A673 (cell line): Measurements from ENCODE around the gene CDKN2A. TPM values are rescaled to one million over a fixed set of nuclear protein-coding genes. Genes with fewer than 3 reads are reported as not detected.

Source experiments
- BruUV-seq: library from RNA; stranded (reverse); fragments of 400-500 nt; replicated peaks from 2 replicates; lab custom pipeline; 2021; lab: Mats Ljungman, UMichigan
- CTCF ChIA-PET: fragments of 300-600 bp; sonication (Branson Sonifier 250); formaldehyde crosslinking; loops from one replicate; lab custom pipeline; 2022; ENCODE audit warnings: antibody characterized with exemption; lab: Charles Lee
- POLR2A ChIA-PET: fragments of 300-600 bp; sonication (Branson Sonifier 250); formaldehyde crosslinking; loops from one replicate; lab custom pipeline; 2022; ENCODE audit warnings: antibody characterized with exemption; ENCODE audit not compliant: low non-redundant PET; lab: Charles Lee
- DNase-seq: peaks from one replicate; pipeline ENCODE4 v3.0.0-alpha.2; 2015; ENCODE audit warnings: low spot score
- H3K27ac ChIP-seq: fragments of 200-600 bp; sonication (generic); 2 replicates; pipeline ENCODE4 v1.5.1; 2016; ENCODE audit warnings: mixed run types, low read depth, mild to moderate bottlenecking, mixed read lengths, antibody characterized with exemption, low read length; ENCODE audit not compliant: poor library complexity, severe bottlenecking
- H3K27me3 ChIP-seq: fragments of 200-600 bp; sonication (generic); replicated peaks from 2 replicates; pipeline ENCODE4 v1.6.1; 2017; ENCODE audit warnings: mixed run types, low read depth, mild to moderate bottlenecking, mixed read lengths, antibody characterized with exemption, low read length; ENCODE audit not compliant: insufficient read depth, poor library complexity
- H3K36me3 ChIP-seq: fragments of 200-600 bp; sonication (generic); 2 replicates; pipeline ENCODE4 v1.6.1; 2016; ENCODE audit warnings: mixed run types, mild to moderate bottlenecking, mixed read lengths, antibody characterized with exemption, low read length; ENCODE audit not compliant: insufficient read depth, poor library complexity, severe bottlenecking
- H3K4me1 ChIP-seq: fragments of 200-600 bp; sonication (generic); 2 replicates; pipeline ENCODE4 v1.6.1; 2017; ENCODE audit warnings: mixed run types, mild to moderate bottlenecking, mixed read lengths, antibody characterized with exemption, low read length; ENCODE audit not compliant: insufficient read depth, poor library complexity, severe bottlenecking
- H3K4me3 ChIP-seq: fragments of 200-600 bp; sonication (generic); 2 replicates; pipeline ENCODE4 v1.5.1; 2016; ENCODE audit warnings: low read depth, mixed run types, mild to moderate bottlenecking, mixed read lengths, low read length; ENCODE audit not compliant: poor library complexity, severe bottlenecking
- H3K9me3 ChIP-seq: fragments of 200-600 bp; sonication (generic); 2 replicates; pipeline ENCODE4 v1.6.1; 2016; ENCODE audit warnings: mixed run types, low read depth, mild to moderate bottlenecking, mixed read lengths, antibody characterized with exemption, low read length; ENCODE audit not compliant: poor library complexity, severe bottlenecking
- CTCF ChIP-seq: fragments of 300-800, 200-600 bp; sonication (generic); conservative IDR thresholded peaks from 2 replicates; pipeline ENCODE4 v1.5.1; 2017; ENCODE audit warnings: low read depth, mild to moderate bottlenecking, antibody characterized with exemption, low read length, moderate library complexity, mixed read lengths
- EZH2 ChIP-seq: fragments of 200-600 bp; sonication (generic); IDR thresholded peaks from 2 replicates; pipeline ENCODE4 v1.6.1; 2017; ENCODE audit warnings: borderline replicate concordance, low read depth, mild to moderate bottlenecking, mixed read lengths, antibody characterized with exemption, low read length; ENCODE audit not compliant: poor library complexity, severe bottlenecking
- intact Hi-C: fragments of 100-400 bp; cut with micrococcal nuclease; formaldehyde crosslinking; loops from one replicate; pipeline ENCODE4 v1.10.0; 2022; ENCODE audit not compliant: unreplicated experiment
- total RNA-seq: library from RNA; stranded (reverse); gene quantifications from 2 replicates; pipeline ENCODE4 v1.2.3, GENCODE V29; 2021

CDKN2A gene
- total RNA-seq, 1 experiment from 2014 or later = not detected

- H3K9me3 ChIP-seq = no peaks in the 10 kb centered on the region
- no peaks in the 10 kb centered on the region for H3K27me3 ChIP-seq
- intact Hi-C loops = no loop called here
- CTCF ChIA-PET = no interaction called here
- no peak overlapping the region for H3K27ac ChIP-seq
- no peak for DNase-seq
- no peaks in the 10 kb centered on the region for H3K4me1 ChIP-seq
- no peak overlapping the region for H3K4me3 ChIP-seq
- no peaks in the 10 kb centered on the region for H3K36me3 ChIP-seq
- BruUV-seq = no TSS peak
- POLR2A ChIA-PET = no interaction called here
- TF ChIP-seq EZH2 (no peak), CTCF (no peak)
Measured at GRCh38 chr9:22022396-22022795, 28.2 kb upstream of the CDKN2A start.

- intact Hi-C loops = no loop called here
- Histone ChIP-seq H3K9me3 (no peaks in the 10 kb centered on the region), H3K27ac (no peak overlapping the region), H3K36me3 (no peaks in the 10 kb centered on the region), H3K27me3 (no peaks in the 10 kb centered on the region), H3K4me1 (no peaks in the 10 kb centered on the region), H3K4me3 (no peak overlapping the region)
- CTCF ChIA-PET = no interaction called here
- BruUV-seq = no TSS peak
- TF ChIP-seq CTCF (no peak), EZH2 (no peak)
- no peak for DNase-seq
- POLR2A ChIA-PET = no interaction called here
Measured at GRCh38 chr9:22010866-22011625, 16.9 kb upstream of the CDKN2A start.

- Histone ChIP-seq H3K27me3 (no peaks in the 10 kb centered on the region), H3K4me1 (no peaks in the 10 kb centered on the region), H3K4me3 (no peak overlapping the region), H3K36me3 (no peaks in the 10 kb centered on the region), H3K9me3 (no peaks in the 10 kb centered on the region), H3K27ac (no peak overlapping the region)
- intact Hi-C loops = no loop called here
- no TSS peak for BruUV-seq
- CTCF ChIA-PET = no interaction called here
- POLR2A ChIA-PET = no interaction called here
- DNase-seq = no peak
- TF ChIP-seq EZH2 (no peak), CTCF (no peak)
Measured at GRCh38 chr9:22009506-22009867, 15.3 kb upstream of the CDKN2A start.
